GM21576 (cell line): ENCODE data around the gene PACSIN3.

Experiments
- ATAC-seq: cut with Tn5 transposase; IDR thresholded peaks from one replicate; pipeline ENCODE4 v1.9.1; 2021; ENCODE audit warnings: mild to moderate bottlenecking, moderate library complexity; ENCODE audit not compliant: unreplicated experiment

The PACSIN3 gene

DNA sequence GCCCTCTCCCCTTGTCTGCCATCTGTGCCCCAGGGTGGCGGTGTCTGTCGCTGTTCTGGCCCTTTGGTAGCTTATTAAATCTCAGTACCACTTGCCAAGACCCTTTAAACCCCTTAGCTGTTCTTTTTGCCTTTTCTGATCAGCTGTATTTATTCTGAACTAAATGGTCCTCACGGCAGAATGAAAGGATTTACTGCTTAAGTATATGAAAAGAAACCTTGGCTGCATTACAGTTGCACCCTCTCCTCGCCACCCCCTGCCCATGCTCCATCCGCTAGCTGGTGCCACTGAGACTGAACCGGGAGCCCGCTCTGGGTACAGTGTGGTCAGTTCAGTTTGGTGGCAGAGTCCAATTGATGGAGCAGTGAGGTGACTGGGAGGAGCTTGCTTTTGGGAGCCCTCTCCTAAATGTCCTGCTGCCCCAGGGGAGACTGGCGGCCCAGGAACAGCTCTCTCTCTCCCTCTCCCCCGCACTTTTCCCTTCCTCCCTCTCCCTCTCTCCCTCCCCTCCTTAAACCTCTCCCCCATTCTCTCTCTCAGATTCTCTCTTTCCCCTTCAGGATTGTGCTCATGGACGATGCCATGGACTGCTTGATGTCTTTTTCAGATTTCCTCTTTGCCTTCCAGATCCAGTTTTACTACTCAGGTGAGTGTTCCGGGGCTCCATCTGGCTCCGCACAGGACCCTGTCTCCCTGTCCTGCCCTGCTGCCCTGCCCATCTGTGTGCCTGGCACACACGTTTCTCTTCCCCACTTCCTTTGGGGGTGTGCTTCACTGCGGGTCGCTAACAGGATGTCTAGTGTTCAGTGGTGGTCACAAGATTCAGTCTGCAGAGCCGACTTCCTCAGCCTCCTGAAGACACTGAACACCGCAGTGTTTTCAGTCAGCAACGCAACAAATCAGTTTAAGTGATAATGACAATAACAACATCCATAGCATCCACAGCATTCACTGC, 31.3 kb downstream of the PACSIN3 start:
- no peak for ATAC-seq

DNA sequence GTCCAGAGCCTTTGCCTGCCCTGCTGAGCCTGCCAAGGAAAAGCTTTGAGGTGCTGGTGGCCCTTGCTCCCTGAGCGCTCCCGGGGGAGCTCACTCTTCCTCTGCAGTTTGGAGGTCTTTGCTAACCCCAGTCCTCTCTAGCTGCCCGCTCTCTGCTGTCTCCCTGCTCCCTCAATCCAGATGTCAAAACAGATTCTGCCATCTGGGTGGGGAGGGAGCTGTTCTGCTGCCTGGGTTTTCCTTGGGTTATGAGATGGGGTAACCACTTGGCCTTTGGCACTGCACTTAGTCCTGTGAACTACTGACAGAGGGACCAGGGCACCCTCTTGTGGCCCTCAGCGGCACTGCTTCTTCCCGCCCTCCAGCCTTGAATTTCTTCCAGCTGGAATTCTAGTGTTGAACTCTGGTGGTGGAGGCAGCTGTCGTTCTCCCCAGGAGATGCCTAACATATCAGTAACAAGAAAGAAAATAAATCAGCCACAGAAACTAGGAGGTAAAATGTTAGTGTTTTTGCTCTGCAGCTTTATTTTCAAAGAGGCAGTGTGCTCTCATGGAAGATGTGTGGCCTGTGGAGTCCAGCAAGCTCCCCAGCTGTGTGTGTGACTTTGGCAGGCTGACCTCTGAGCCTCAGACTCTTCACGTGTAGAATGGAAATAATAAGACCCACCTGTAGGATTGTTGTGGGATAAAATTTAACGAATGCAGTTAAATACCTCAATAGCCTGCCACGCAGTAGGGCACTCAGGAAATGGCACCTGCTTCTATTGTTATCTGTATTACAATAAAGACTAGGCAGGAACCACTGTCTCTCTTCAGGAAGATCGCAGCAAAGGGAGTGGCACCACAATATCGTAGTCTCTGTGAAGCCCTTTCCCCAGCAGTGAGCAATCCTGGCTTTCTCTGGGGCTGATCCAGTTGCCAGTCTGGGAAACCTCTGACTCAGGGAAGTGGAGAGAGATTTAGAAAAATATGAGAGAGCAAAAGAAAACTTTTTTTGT, 33.0 kb downstream of the PACSIN3 start:
- no peak for ATAC-seq

- no peak for ATAC-seq
Measured at GRCh38 chr11:47152126-47152952, 33.9 kb downstream of the PACSIN3 start.

GRCh38 chr11:47149782-47150181, 36.5 kb downstream of the PACSIN3 start:
- ATAC-seq, result no peak

DNA sequence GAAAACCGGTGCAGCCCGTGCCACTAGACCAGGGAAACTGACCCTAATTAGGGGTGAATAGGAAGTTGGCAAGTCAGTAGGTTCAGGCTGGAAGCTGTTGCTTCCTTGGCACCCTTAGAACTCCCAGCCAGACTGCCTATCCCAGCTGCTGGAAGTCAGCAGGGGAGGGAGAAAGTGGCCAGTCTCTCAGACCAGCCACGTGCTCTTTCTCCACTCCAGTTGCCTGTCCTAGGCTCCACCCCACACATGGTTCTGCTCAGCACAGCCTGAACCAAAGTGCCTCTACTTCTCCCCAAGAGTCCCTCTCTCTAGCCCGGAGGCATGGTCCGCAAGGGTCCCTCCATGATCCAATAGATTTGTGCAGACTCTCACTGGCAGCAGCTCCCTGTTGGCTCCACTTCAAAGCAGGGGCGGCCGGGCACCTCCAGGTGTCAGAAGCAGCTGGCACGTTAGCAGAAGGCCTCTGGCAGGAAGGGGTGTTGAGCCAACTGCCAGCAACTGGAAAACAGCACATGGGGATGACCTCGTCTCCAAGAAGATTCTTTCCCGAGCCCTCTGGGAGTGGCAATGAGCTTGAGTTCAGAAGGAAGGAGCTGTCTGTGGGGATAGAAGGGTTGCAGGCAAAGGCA, 37.2 kb downstream of the PACSIN3 start:
- ATAC-seq, result no peak

DNA sequence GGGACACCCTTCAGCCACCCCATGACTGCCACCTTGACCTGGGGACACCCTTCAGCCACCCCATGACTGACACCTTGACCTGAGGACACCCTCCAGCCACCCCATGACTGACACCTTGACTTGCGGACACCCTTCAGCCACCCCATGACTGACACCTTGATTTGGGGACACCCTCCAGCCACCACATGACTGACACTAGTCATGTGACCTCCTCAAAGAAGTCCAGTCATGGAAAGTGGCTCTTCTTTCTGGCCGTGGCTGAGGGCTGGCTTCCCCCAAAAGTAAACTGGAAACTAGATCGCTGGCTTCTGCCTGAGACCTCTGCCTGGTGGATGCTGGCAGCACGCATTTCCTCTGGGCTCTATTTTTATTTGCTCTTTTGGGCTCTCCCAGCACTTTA, 38.0 kb downstream of the PACSIN3 start:
- no peak for ATAC-seq

DNA sequence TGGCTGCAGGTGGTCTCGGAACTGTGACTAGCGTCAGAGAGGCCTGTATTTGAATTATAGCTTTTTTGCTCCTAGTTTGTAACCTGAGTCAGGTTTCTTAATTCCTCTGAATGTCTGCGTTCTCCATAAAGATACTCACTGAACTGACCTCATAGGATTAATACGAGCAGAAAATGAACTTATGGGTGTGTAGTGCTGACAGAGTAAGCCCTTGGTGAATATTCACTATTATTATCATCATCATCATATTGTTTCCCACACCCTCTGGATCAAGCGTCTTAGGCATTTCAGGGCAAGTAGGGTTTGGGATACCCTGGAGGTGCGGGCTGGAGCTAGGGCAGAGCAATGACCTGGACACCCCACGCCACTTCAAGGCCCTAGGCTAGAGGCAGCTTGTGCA, 38.6 kb downstream of the PACSIN3 start:
- no peak for ATAC-seq

GRCh38 chr11:47147250-47147649, 39.0 kb downstream of the PACSIN3 start:
- ATAC-seq, result no peak

GRCh38 chr11:47144541-47144940, 41.7 kb downstream of the PACSIN3 start:
- no peak for ATAC-seq

DNA sequence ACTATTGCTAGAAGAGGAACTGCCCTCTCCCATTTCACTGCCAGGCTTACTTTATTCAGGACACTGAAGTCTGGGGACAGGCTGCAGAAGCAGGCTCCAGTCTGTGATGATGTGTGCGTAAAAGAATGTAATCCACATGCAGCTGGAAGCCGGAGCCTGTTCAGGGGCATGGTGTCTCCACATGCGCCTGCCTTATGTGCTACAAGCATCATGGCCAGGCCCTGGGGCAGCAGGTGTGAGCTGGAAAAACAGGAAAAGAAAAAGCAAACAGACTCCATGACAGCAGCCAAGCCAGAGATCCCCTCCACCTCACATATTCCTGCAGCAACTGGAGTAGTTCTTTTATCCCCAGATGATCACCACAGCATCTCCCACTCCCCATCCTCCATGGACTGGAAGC, 42.9 kb downstream of the PACSIN3 start:
- ATAC-seq, result no peak

DNA sequence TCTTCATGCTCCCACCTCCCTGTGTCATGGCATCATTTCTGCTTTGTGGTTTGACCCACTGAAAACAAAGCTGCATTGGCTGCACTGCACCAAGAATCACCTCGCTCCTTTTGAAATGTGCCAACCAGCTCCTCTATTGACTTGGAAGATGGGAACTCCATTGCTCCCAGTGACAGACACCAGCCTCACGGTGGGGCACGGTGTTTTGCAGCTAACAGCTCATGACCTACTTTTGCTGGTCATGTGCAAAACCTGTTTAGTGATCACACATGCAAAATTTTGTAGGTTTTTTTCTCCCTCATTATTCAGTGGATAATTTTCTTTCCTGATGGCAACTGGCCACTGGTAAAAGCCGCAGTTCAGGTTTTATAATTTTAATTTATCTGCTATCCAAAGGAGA, 46.4 kb downstream of the PACSIN3 start:
- no peak for ATAC-seq

GRCh38 chr11:47137476-47137875, 48.8 kb downstream of the PACSIN3 start:
- no peak for ATAC-seq

DNA sequence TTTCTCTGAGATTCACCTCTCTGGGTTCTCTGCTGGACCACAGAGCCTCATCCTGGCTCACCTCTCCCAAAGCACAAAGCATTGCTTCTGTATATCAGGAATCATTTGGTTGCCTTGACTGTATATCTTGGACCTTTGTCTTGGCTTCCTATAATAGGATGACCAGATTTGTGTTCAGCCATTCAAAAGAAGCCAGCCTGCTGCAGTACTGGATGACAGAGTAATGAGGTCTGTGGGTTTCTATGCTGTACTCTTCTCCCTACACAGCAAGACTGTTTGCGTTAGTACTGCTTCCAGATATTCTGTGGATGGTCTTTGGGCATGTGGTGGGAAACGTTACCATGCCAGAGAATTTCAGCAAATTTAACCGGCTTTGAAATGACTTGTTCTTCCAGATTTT, 49.3 kb downstream of the PACSIN3 start:
- ATAC-seq, result no peak

GRCh38 chr11:47136327-47136726, 49.9 kb downstream of the PACSIN3 start:
- ATAC-seq, result no peak

DNA sequence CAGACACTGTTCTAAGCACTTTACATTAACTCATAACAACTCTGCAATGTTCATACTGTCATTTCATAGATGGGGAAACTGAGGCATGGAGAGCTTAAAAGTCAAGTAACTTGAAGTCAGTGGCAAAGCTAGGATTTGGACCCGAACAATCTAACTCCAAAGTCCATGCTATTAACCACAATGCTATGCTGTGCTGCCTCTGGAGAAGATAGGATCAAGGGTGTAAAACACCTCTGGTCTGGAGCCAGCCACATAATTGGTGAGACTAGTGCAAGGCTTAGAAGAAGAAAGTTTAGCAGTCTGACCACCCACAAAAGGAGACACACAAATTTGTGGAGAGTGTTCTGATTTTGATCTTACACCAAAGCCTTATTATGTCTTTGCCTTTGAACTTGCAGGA, 53.3 kb downstream of the PACSIN3 start:
- no peak for ATAC-seq

DNA sequence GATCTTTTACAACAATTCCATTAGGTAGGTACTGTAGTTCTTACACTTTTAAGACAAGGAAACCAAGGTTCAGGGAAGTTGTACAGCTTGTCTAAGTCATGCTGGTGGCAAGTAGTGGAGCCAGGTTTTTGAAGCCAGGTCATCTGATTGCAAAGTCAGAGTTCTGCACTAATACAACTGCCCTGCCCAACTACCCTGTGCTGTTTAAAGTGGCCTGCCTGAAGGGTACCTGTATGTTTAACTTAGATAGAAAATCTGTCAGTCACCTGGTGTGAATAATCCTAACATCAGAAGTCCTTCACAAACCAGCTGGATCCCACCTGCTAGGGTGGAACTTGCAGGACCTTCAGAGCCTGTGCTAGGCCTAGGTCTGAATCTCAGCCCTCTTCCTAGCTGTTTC, 53.7 kb downstream of the PACSIN3 start:
- no peak for ATAC-seq

DNA sequence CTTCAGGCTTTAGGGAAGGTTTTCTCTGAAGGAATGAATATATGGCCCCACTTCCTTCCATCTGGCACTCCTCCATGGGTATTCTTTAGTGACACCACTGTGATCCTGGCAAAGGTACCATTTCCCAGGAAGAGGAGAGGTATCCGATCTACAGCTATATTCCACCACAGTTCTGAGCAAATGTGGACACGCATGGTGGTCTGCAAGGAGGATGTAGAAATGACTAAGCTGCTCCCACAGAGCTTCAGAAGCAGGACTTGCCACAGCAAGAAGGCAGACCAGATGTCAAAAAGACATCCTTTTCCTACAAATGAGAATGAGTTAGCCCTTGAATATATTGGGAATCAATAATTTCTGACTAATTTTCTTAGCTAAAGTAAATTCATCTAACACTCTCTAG, 55.1 kb downstream of the PACSIN3 start:
- no peak for ATAC-seq

- no peak for ATAC-seq
Measured at GRCh38 chr11:47130543-47130942, 55.7 kb downstream of the PACSIN3 start.
